IMR-90 (cell line): ENCODE data around the gene SMC1A. TPM values are rescaled to one million over a fixed set of nuclear protein-coding genes. Genes with fewer than 3 reads are reported as not detected.
A peak's percentile ranks its signal among the peaks of the same experiment; 100 is the strongest.

Experiments
- ATAC-seq: fragments of 200-7000 bp; cut with Tn5 transposase; 2 replicates; pipeline ENCODE4 v1.9.1; 2020; ENCODE audit warnings: low read depth, mild to moderate bottlenecking, moderate library complexity
- BruUV-seq: library from RNA; stranded (reverse); fragments of 400-500 nt; replicated peaks from 2 replicates; lab custom pipeline; 2021; lab: Mats Ljungman, UMichigan
- CTCF ChIA-PET: fragments of 300-600 bp; formaldehyde crosslinking; extraction: SDS; loops from one replicate; lab custom pipeline; 2021; ENCODE audit warnings: antibody characterized with exemption; lab: Yijun Ruan, JAX
- POLR2A ChIA-PET: fragments of 300-600 bp; sonication (Branson Sonifier 250); formaldehyde crosslinking; loops from one replicate; lab custom pipeline; 2022; ENCODE audit warnings: antibody characterized with exemption; ENCODE audit not compliant: unreplicated experiment; lab: Charles Lee
- DNase-seq: peaks from one replicate; pipeline ENCODE4 v3.0.0; 2013
- H2AFZ ChIP-seq: replicated peaks from 2 replicates; pipeline ENCODE3; 2013; ENCODE audit warnings: low read length, mild to moderate bottlenecking; ENCODE audit not compliant: poor library complexity
- H2AK5ac ChIP-seq: 2 replicates; pipeline ENCODE4 v1.6.1; 2013; ENCODE audit warnings: low read depth, low read length, inconsistent platforms
- H2AK9ac ChIP-seq: replicated peaks from 2 replicates; pipeline ENCODE3; 2013; ENCODE audit warnings: mild to moderate bottlenecking, low read depth, low read length, moderate library complexity; ENCODE audit not compliant: poor library complexity
- H2BK120ac ChIP-seq: 2 replicates; pipeline ENCODE4 v1.6.1; 2013; ENCODE audit warnings: low read depth, low read length, inconsistent platforms
- H2BK15ac ChIP-seq: 3 replicates; pipeline ENCODE4 v1.6.1; 2013; ENCODE audit warnings: low read depth, low read length, inconsistent platforms
- H2BK20ac ChIP-seq: 2 replicates; pipeline ENCODE4 v1.6.1; 2013; ENCODE audit warnings: low read depth, mild to moderate bottlenecking, inconsistent platforms, low read length, moderate library complexity
- H2BK5ac ChIP-seq: 2 replicates; pipeline ENCODE4 v1.6.1; 2013; ENCODE audit warnings: mild to moderate bottlenecking, low read depth, low read length, inconsistent platforms; ENCODE audit not compliant: poor library complexity, severe bottlenecking
- H3K14ac ChIP-seq: replicated peaks from 2 replicates; pipeline ENCODE4 v1.6.1; 2013; ENCODE audit warnings: low read depth, low read length, inconsistent platforms
- H3K18ac ChIP-seq: 2 replicates; pipeline ENCODE4 v1.6.1; 2013; ENCODE audit warnings: low read depth, low read length, control low read depth
- H3K23ac ChIP-seq: 2 replicates; pipeline ENCODE4 v1.6.1; 2013; ENCODE audit warnings: low read depth, low read length, inconsistent platforms
- H3K27ac ChIP-seq: 2 replicates; pipeline ENCODE4 v1.5.1; 2013; ENCODE audit warnings: mild to moderate bottlenecking, control low read depth, low read length; ENCODE audit not compliant: insufficient read depth
- H3K27me3 ChIP-seq: 2 replicates; pipeline ENCODE4 v1.6.1; 2013; ENCODE audit warnings: low read length; ENCODE audit not compliant: control insufficient read depth, insufficient read depth
- H3K36me3 ChIP-seq: 2 replicates; pipeline ENCODE4 v1.6.1; 2013; ENCODE audit warnings: low read length, mixed read lengths; ENCODE audit not compliant: control insufficient read depth, insufficient read depth
- H3K4ac ChIP-seq: 2 replicates; pipeline ENCODE4 v1.6.1; 2013; ENCODE audit warnings: low read depth, low read length, inconsistent platforms
- H3K4me1 ChIP-seq: 2 replicates; pipeline ENCODE4 v1.6.1; 2013; ENCODE audit warnings: low read length, mixed read lengths; ENCODE audit not compliant: control insufficient read depth, insufficient read depth
- H3K4me2 ChIP-seq: 2 replicates; pipeline ENCODE4 v1.6.1; 2013; ENCODE audit warnings: low read depth, mild to moderate bottlenecking, control low read depth, low read length, moderate library complexity
- H3K4me3 ChIP-seq: 2 replicates; pipeline ENCODE4 v1.5.1; 2013; ENCODE audit warnings: low read depth, mild to moderate bottlenecking, control low read depth, low read length, moderate library complexity; ENCODE audit not compliant: insufficient read depth
- H3K56ac ChIP-seq: 2 replicates; pipeline ENCODE4 v1.6.1; 2013; ENCODE audit warnings: low read length, inconsistent platforms; ENCODE audit not compliant: insufficient read depth; ENCODE audit errors: extremely low read depth
- H3K79me1 ChIP-seq, 2 experiments: 2 replicates each; pipeline ENCODE4 v1.6.1; 2013; ENCODE audit warnings: low read length in 2 of 2, inconsistent platforms in 1 of 2, low read depth in 1 of 2
- H3K9ac ChIP-seq: 2 replicates; pipeline ENCODE4 v1.6.1; 2013; ENCODE audit warnings: low read depth, low read length, control low read depth
- H3K9me1 ChIP-seq: 2 replicates; pipeline ENCODE4 v1.6.1; 2013; ENCODE audit warnings: low read length, inconsistent platforms; ENCODE audit not compliant: insufficient read depth
- H3K9me3 ChIP-seq: 2 replicates; pipeline ENCODE4 v1.6.1; 2013; ENCODE audit warnings: low read length; ENCODE audit not compliant: control insufficient read depth, insufficient read depth
- H4K20me1 ChIP-seq: 2 replicates; pipeline ENCODE4 v1.6.1; 2013; ENCODE audit warnings: low read length, inconsistent platforms; ENCODE audit not compliant: insufficient read depth
- H4K5ac ChIP-seq: 2 replicates; pipeline ENCODE4 v1.6.1; 2013; ENCODE audit warnings: mild to moderate bottlenecking, low read depth, low read length, control low read depth
- H4K8ac ChIP-seq, 2 experiments: 2 replicates each; pipeline ENCODE4 v1.6.1; 2013; ENCODE audit warnings: low read depth in 2 of 2, low read length in 2 of 2, control low read depth in 1 of 2, inconsistent platforms in 1 of 2
- H4K91ac ChIP-seq: 2 replicates; pipeline ENCODE4 v1.6.1; 2013; ENCODE audit warnings: low read depth, low read length, inconsistent platforms; ENCODE audit not compliant: insufficient read depth
- MAZ ChIP-seq: IDR thresholded peaks from 2 replicates; pipeline ENCODE4 v1.6.1; 2012; ENCODE audit warnings: low read depth, mild to moderate bottlenecking, low read length, improper control_type of control experiment, moderate library complexity, borderline replicate concordance
- MXI1 ChIP-seq: IDR thresholded peaks from 2 replicates; pipeline ENCODE4 v1.6.1; 2012; ENCODE audit warnings: low read depth, mild to moderate bottlenecking, low read length, moderate library complexity, borderline replicate concordance
- RFX5 ChIP-seq: IDR thresholded peaks from 2 replicates; pipeline ENCODE4 v1.8.0; 2012; ENCODE audit warnings: low read depth, mild to moderate bottlenecking, low read length, moderate library complexity
- USF2 ChIP-seq: fragments of 150-350 bp; IDR thresholded peaks from 2 replicates; pipeline ENCODE4 v1.6.1; 2017; ENCODE audit warnings: mild to moderate bottlenecking, antibody characterized with exemption, low read length, low read depth
- WGBS, 2 experiments: methylation state at CpG; one replicate each; pipeline versions ENCODE4 v1.1.5 to v1.1.7; 2013; ENCODE audit warnings: missing lambda C conversion rate in 2 of 2; ENCODE audit not compliant: insufficient read length in 1 of 2; ENCODE audit errors: extremely low coverage in 2 of 2; 5-methylcytosine and 5-hydroxymethylcytosine counted together
- dilution Hi-C: fragments of 300-500 bp; cut with HindIII; formaldehyde crosslinking; loops from one replicate; pipeline ENCODE4 v1.14.3; 2018; ENCODE audit warnings: low sequenced_read_pairs; ENCODE audit not compliant: unreplicated experiment
- in situ Hi-C: fragments of 300-500 bp; cut with MboI; formaldehyde crosslinking; loops from 3 replicates; pipeline ENCODE4 v1.14.3; 2019; ENCODE audit warnings: low sequenced_read_pairs, inconsistent platforms, mixed read lengths
- intact Hi-C: fragments of 100-400 bp; cut with micrococcal nuclease; formaldehyde crosslinking; loops from 2 replicates; pipeline ENCODE4 v1.10.0; 2022
- polyA plus RNA-seq, 3 experiments: library from polyadenylated mRNA; depleted of rRNA; stranded (reverse); fragments of >200 nt; gene quantifications; 2 replicates each; pipeline ENCODE4 v1.2.3, GENCODE V29; 2012; ENCODE audit warnings: low replicate concordance in 1 of 3
- total RNA-seq: library from RNA; depleted of rRNA; stranded (reverse); fragments of >200 nt; gene quantifications from 2 replicates; pipeline ENCODE4 v1.2.3, GENCODE V29; 2012

The SMC1A gene
- total and polyA plus RNA-seq, 2 of the 4 experiments (the other 2 are of a cell fraction): 35.8 to 41.0 TPM

- H3K79me1 ChIP-seq: peaks cover 0 to 6% of the 10 kb centered on the region in 2 experiments; a peak in 2 of 4 replicates
- dilution Hi-C loops: no loop called here
- H3K9me3 ChIP-seq: no peaks in the 10 kb centered on the region
- H4K5ac ChIP-seq: peak overlapping the region; percentile 77
- in situ Hi-C loops: loop anchor here (10.0 kb wide), 1 partner anchor 61 kb away; no protein-coding TSS in a partner anchor
- H3K4me2 ChIP-seq: no peak overlapping the region
- H4K20me1 ChIP-seq: no peaks in the 10 kb centered on the region
- ChIA-PET CTCF (no interaction called here), POLR2A (interaction anchor here (0.7 kb wide), 1 partner anchor 22 kb away, joined by 3 read pairs; no protein-coding TSS in a partner anchor)
- H3K27me3 ChIP-seq: no peaks in the 10 kb centered on the region; the same call in 1 of the 2 replicates
- H2AK5ac ChIP-seq: no peak overlapping the region
- no peak overlapping the region for H3K4me3 ChIP-seq
- H3K23ac ChIP-seq: peak overlapping the region; percentile 35; the same call in 1 of the 2 replicates
- H3K9me1 ChIP-seq: peaks cover 3% of the 10 kb centered on the region; the same call in 1 of the 2 replicates
- peaks cover 40% of the 10 kb centered on the region for H3K36me3 ChIP-seq
- peaks cover 6% of the 10 kb centered on the region; the same call in 1 of the 2 replicates for H3K4me1 ChIP-seq
- H3K18ac ChIP-seq: peak overlapping the region; percentile 89
- WGBS, 2 experiments: no CpG with 5 or more reads among the region's 4 CpGs
- no peak overlapping the region for H2BK20ac ChIP-seq
- peak overlapping the region; percentile 5; the same call in 1 of the 2 replicates for H2BK120ac ChIP-seq
- H2BK15ac ChIP-seq: no peak overlapping the region
- no peak overlapping the region for H2AFZ ChIP-seq
- H4K8ac ChIP-seq: 0 out of 4 replicates have a peak overlapping the region, but pooled peaks of 1 of the 2 experiments have one; percentile 14
- ATAC-seq (peak; percentile 65), DNase-seq (no peak)
- H3K27ac ChIP-seq: peak overlapping the region; percentile 68; the same call in 1 of the 2 replicates
- H2AK9ac ChIP-seq: peak overlapping the region; percentile 2
- no TSS peak for BruUV-seq
- no peak overlapping the region; the same call in 1 of the 2 replicates for H4K91ac ChIP-seq
- H2BK5ac ChIP-seq: peak overlapping the region; percentile 43
- no peak overlapping the region for H3K14ac ChIP-seq
- TF ChIP-seq MXI1 (no peak), RFX5 (no peak), USF2 (no peak), MAZ (no peak)
- peak overlapping the region; percentile 58; the same call in 1 of the 2 replicates for H3K4ac ChIP-seq
- intact Hi-C loops: no loop called here
- H3K9ac ChIP-seq: no peak overlapping the region
- H3K56ac ChIP-seq: no peak overlapping the region
Observed at GRCh38 chrX:53383376-53384076, 38.9 kb downstream of the SMC1A start.
